OCI-LY3 (cell line): ENCODE results near the gene LUM.

Experiments used
- EZH2phosphoT487 ChIP-seq: fragments of 200-600 bp; shearing (Covaris generic); IDR thresholded peaks from 2 replicates; pipeline ENCODE4 v1.6.1; 2018; ENCODE audit warnings: antibody characterized with exemption, mixed run types, low read depth
- TF ChIP-seq, protein P1 (sequence below): fragments of 200-600, 300-600 bp; sonication (generic); IDR thresholded peaks from 2 replicates; pipeline ENCODE4 v1.5.1; 2014; ENCODE audit warnings: antibody characterized with exemption, low read length, low read depth

DNA sequence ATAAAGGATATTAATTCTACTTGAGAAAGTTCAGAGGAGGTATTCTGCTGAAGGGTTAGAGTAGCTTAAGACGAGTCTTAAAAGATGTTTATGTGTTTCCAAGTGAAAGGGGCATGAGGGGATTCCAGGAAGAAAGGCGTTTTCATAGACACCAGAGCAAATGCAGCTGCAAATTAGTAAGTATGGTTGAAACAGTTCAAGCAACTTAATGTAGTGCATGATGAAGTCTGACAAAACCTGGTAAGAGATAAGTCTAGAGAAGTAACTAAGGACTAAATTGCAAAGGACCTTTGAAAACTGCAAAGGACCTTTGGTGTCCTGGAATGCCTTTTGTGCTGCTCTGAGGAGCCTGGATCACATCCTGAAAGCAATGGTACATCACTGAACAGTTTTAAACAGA lies 11.5 kb downstream of the LUM start:
- TF ChIP-seq, protein P1, sequence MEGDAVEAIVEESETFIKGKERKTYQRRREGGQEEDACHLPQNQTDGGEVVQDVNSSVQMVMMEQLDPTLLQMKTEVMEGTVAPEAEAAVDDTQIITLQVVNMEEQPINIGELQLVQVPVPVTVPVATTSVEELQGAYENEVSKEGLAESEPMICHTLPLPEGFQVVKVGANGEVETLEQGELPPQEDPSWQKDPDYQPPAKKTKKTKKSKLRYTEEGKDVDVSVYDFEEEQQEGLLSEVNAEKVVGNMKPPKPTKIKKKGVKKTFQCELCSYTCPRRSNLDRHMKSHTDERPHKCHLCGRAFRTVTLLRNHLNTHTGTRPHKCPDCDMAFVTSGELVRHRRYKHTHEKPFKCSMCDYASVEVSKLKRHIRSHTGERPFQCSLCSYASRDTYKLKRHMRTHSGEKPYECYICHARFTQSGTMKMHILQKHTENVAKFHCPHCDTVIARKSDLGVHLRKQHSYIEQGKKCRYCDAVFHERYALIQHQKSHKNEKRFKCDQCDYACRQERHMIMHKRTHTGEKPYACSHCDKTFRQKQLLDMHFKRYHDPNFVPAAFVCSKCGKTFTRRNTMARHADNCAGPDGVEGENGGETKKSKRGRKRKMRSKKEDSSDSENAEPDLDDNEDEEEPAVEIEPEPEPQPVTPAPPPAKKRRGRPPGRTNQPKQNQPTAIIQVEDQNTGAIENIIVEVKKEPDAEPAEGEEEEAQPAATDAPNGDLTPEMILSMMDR = no peak
- no peak for TF ChIP-seq EZH2phosphoT487
